Stomach smooth muscle (tissue), 2 donors: ENCODE measurements around the gene TOGARAM1.

ENCODE experiments used
- H3K27ac ChIP-seq: one replicate; pipeline ENCODE4 v1.7.0; 2013; ENCODE audit warnings: mild to moderate bottlenecking, low read length, inconsistent platforms
- H3K27me3 ChIP-seq, 2 donors: one replicate each; pipeline ENCODE4 v1.7.0; 2013; ENCODE audit warnings: low read length in 2 of 2; ENCODE audit not compliant: insufficient read depth in 2 of 2, control insufficient read depth in 1 of 2
- H3K36me3 ChIP-seq, 2 donors: one replicate each; pipeline ENCODE4 v1.7.0; 2013; ENCODE audit warnings: low read length in 2 of 2; ENCODE audit not compliant: control insufficient read depth in 2 of 2, insufficient read depth in 2 of 2
- H3K4me1 ChIP-seq: one replicate; pipeline ENCODE4 v1.7.0; 2013; ENCODE audit warnings: low read length; ENCODE audit not compliant: control insufficient read depth, insufficient read depth
- H3K4me3 ChIP-seq, 2 donors: one replicate each; pipeline ENCODE4 v1.7.0; 2013; ENCODE audit warnings: low read length in 2 of 2
- H3K9ac ChIP-seq, 2 donors: one replicate each; pipeline ENCODE4 v1.7.0; 2013; ENCODE audit warnings: low read length in 2 of 2, mild to moderate bottlenecking in 1 of 2
- H3K9me3 ChIP-seq, 2 donors: one replicate each; pipeline ENCODE4 v1.7.0; 2013; ENCODE audit warnings: low read length in 2 of 2; ENCODE audit not compliant: control insufficient read depth in 2 of 2
- donor health status: healthy.
- donor health status: Pancreatic carcinoma.

Gene TOGARAM1

GRCh38 chr14:45123271-45123670 lies 161.3 kb downstream of the TOGARAM1 start:
- H3K36me3 ChIP-seq = peaks cover 22 to 24% of the 10 kb centered on the region in 2 donors
- H3K4me3 ChIP-seq = no peak overlapping the region

More at GRCh38 chr14:45123271-45123670, 161.3 kb downstream of the TOGARAM1 start:
- Histone ChIP-seq H3K9ac (no peak overlapping the region), H3K9me3 (no peaks in the 10 kb centered on the region), H3K27me3 (no peaks in the 10 kb centered on the region), H3K4me1 (no peaks in the 10 kb centered on the region), H3K27ac (no peak overlapping the region)
